Spleen (tissue), 7 donors: ENCODE results near the gene NFASC.

Source experiments
- POLR2A ChIP-seq, 3 donors: fragments of 450-650 bp; IDR thresholded peaks; one replicate each; pipeline ENCODE4 v1.5.1; 2017; ENCODE audit warnings: antibody characterized with exemption in 3 of 3, mild to moderate bottlenecking in 1 of 3
- POLR2AphosphoS5 ChIP-seq, 3 donors: sonication (generic); formaldehyde crosslinking; IDR thresholded peaks; one replicate each; pipeline ENCODE4 v1.5.1; 2017; ENCODE audit warnings: antibody characterized with exemption in 3 of 3
- TF ChIP-seq, protein P1 (sequence below), 11 experiments: fragments of 200-600 bp in 7 of 11; fragments of 450-650 bp in 4 of 11; sonication (generic) in 4 of 11; IDR thresholded peaks in 8 of 11; conservative IDR thresholded peaks in 3 of 11; 1 replicate in 7 of 11; 2 replicates in 4 of 11; pipeline versions ENCODE4 v1.4.0 to v1.8.0; 2016 to 2021; ENCODE audit warnings: antibody characterized with exemption in 11 of 11, inconsistent platforms in 4 of 11, mild to moderate bottlenecking in 1 of 11
- donor health status: DM: no; HTN: no; CAD: no; lungs with moderate emphysema.
- donor health status: DM: no; HTN: no; CAD: no.
- donor health status: DM: no; HTN: no; CAD: no.

DNA sequence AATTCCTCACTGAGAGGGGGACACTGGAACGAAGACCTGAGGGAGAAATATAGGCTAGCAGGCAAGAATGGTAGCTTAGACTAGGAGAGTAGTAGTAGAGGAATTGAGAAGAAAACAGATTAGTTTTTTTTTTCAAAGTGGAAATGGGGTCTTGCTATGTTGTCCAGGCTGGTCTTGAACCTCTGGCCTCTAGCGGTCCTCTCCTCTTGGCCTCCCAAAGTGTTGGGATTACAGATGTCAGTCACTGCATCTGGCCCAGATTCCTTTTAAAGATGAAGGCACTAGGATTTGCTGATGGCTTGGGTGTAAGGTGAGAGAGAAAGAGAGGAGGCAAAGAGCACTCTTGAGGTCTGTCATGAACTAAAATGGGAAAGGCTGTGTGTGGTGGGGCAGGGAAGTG, 30.1 kb downstream of the NFASC start:
- TF ChIP-seq, protein P1, sequence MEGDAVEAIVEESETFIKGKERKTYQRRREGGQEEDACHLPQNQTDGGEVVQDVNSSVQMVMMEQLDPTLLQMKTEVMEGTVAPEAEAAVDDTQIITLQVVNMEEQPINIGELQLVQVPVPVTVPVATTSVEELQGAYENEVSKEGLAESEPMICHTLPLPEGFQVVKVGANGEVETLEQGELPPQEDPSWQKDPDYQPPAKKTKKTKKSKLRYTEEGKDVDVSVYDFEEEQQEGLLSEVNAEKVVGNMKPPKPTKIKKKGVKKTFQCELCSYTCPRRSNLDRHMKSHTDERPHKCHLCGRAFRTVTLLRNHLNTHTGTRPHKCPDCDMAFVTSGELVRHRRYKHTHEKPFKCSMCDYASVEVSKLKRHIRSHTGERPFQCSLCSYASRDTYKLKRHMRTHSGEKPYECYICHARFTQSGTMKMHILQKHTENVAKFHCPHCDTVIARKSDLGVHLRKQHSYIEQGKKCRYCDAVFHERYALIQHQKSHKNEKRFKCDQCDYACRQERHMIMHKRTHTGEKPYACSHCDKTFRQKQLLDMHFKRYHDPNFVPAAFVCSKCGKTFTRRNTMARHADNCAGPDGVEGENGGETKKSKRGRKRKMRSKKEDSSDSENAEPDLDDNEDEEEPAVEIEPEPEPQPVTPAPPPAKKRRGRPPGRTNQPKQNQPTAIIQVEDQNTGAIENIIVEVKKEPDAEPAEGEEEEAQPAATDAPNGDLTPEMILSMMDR (IDR thresholded peaks at IDR 0.05 in 8 of 11, conservative IDR thresholded peaks at IDR 0.05 in 3 of 11), result no peak
- TF ChIP-seq POLR2A (IDR thresholded peaks at IDR 0.05) (no peak), POLR2AphosphoS5 (IDR thresholded peaks at IDR 0.05) (no peak)
